IMR-90 (cell line): ENCODE data around the gene ATG2A. TPM values are rescaled to one million over a fixed set of nuclear protein-coding genes. Genes with fewer than 3 reads are reported as not detected.

Experiments
- ATAC-seq: fragments of 200-7000 bp; cut with Tn5 transposase; 2 replicates; pipeline ENCODE4 v1.9.1; 2020; ENCODE audit warnings: low read depth, mild to moderate bottlenecking, moderate library complexity
- BruUV-seq: library from RNA; stranded (reverse); fragments of 400-500 nt; replicated peaks from 2 replicates; lab custom pipeline; 2021; lab: Mats Ljungman, UMichigan
- CTCF ChIA-PET: fragments of 300-600 bp; formaldehyde crosslinking; extraction: SDS; loops from one replicate; lab custom pipeline; 2021; ENCODE audit warnings: antibody characterized with exemption; lab: Yijun Ruan, JAX
- POLR2A ChIA-PET: fragments of 300-600 bp; sonication (Branson Sonifier 250); formaldehyde crosslinking; loops from one replicate; lab custom pipeline; 2022; ENCODE audit warnings: antibody characterized with exemption; ENCODE audit not compliant: unreplicated experiment; lab: Charles Lee
- DNase-seq: peaks from one replicate; pipeline ENCODE4 v3.0.0; 2013
- H2AFZ ChIP-seq: replicated peaks from 2 replicates; pipeline ENCODE3; 2013; ENCODE audit warnings: low read length, mild to moderate bottlenecking; ENCODE audit not compliant: poor library complexity
- H2AK5ac ChIP-seq: 2 replicates; pipeline ENCODE4 v1.6.1; 2013; ENCODE audit warnings: low read depth, low read length, inconsistent platforms
- H2AK9ac ChIP-seq: replicated peaks from 2 replicates; pipeline ENCODE3; 2013; ENCODE audit warnings: mild to moderate bottlenecking, low read depth, low read length, moderate library complexity; ENCODE audit not compliant: poor library complexity
- H2BK120ac ChIP-seq: 2 replicates; pipeline ENCODE4 v1.6.1; 2013; ENCODE audit warnings: low read depth, low read length, inconsistent platforms
- H2BK15ac ChIP-seq: 3 replicates; pipeline ENCODE4 v1.6.1; 2013; ENCODE audit warnings: low read depth, low read length, inconsistent platforms
- H2BK20ac ChIP-seq: 2 replicates; pipeline ENCODE4 v1.6.1; 2013; ENCODE audit warnings: low read depth, mild to moderate bottlenecking, inconsistent platforms, low read length, moderate library complexity
- H2BK5ac ChIP-seq: 2 replicates; pipeline ENCODE4 v1.6.1; 2013; ENCODE audit warnings: mild to moderate bottlenecking, low read depth, low read length, inconsistent platforms; ENCODE audit not compliant: poor library complexity, severe bottlenecking
- H3K14ac ChIP-seq: replicated peaks from 2 replicates; pipeline ENCODE4 v1.6.1; 2013; ENCODE audit warnings: low read depth, low read length, inconsistent platforms
- H3K18ac ChIP-seq: 2 replicates; pipeline ENCODE4 v1.6.1; 2013; ENCODE audit warnings: low read depth, low read length, control low read depth
- H3K23ac ChIP-seq: 2 replicates; pipeline ENCODE4 v1.6.1; 2013; ENCODE audit warnings: low read depth, low read length, inconsistent platforms
- H3K27ac ChIP-seq: 2 replicates; pipeline ENCODE4 v1.5.1; 2013; ENCODE audit warnings: mild to moderate bottlenecking, control low read depth, low read length; ENCODE audit not compliant: insufficient read depth
- H3K27me3 ChIP-seq: 2 replicates; pipeline ENCODE4 v1.6.1; 2013; ENCODE audit warnings: low read length; ENCODE audit not compliant: control insufficient read depth, insufficient read depth
- H3K36me3 ChIP-seq: 2 replicates; pipeline ENCODE4 v1.6.1; 2013; ENCODE audit warnings: low read length, mixed read lengths; ENCODE audit not compliant: control insufficient read depth, insufficient read depth
- H3K4ac ChIP-seq: 2 replicates; pipeline ENCODE4 v1.6.1; 2013; ENCODE audit warnings: low read depth, low read length, inconsistent platforms
- H3K4me1 ChIP-seq: 2 replicates; pipeline ENCODE4 v1.6.1; 2013; ENCODE audit warnings: low read length, mixed read lengths; ENCODE audit not compliant: control insufficient read depth, insufficient read depth
- H3K4me2 ChIP-seq: 2 replicates; pipeline ENCODE4 v1.6.1; 2013; ENCODE audit warnings: low read depth, mild to moderate bottlenecking, control low read depth, low read length, moderate library complexity
- H3K4me3 ChIP-seq: 2 replicates; pipeline ENCODE4 v1.5.1; 2013; ENCODE audit warnings: low read depth, mild to moderate bottlenecking, control low read depth, low read length, moderate library complexity; ENCODE audit not compliant: insufficient read depth
- H3K56ac ChIP-seq: 2 replicates; pipeline ENCODE4 v1.6.1; 2013; ENCODE audit warnings: low read length, inconsistent platforms; ENCODE audit not compliant: insufficient read depth; ENCODE audit errors: extremely low read depth
- H3K79me1 ChIP-seq, 2 experiments: 2 replicates each; pipeline ENCODE4 v1.6.1; 2013; ENCODE audit warnings: low read length in 2 of 2, inconsistent platforms in 1 of 2, low read depth in 1 of 2
- H3K9ac ChIP-seq: 2 replicates; pipeline ENCODE4 v1.6.1; 2013; ENCODE audit warnings: low read depth, low read length, control low read depth
- H3K9me1 ChIP-seq: 2 replicates; pipeline ENCODE4 v1.6.1; 2013; ENCODE audit warnings: low read length, inconsistent platforms; ENCODE audit not compliant: insufficient read depth
- H3K9me3 ChIP-seq: 2 replicates; pipeline ENCODE4 v1.6.1; 2013; ENCODE audit warnings: low read length; ENCODE audit not compliant: control insufficient read depth, insufficient read depth
- H4K20me1 ChIP-seq: 2 replicates; pipeline ENCODE4 v1.6.1; 2013; ENCODE audit warnings: low read length, inconsistent platforms; ENCODE audit not compliant: insufficient read depth
- H4K5ac ChIP-seq: 2 replicates; pipeline ENCODE4 v1.6.1; 2013; ENCODE audit warnings: mild to moderate bottlenecking, low read depth, low read length, control low read depth
- H4K8ac ChIP-seq, 2 experiments: 2 replicates each; pipeline ENCODE4 v1.6.1; 2013; ENCODE audit warnings: low read depth in 2 of 2, low read length in 2 of 2, control low read depth in 1 of 2, inconsistent platforms in 1 of 2
- H4K91ac ChIP-seq: 2 replicates; pipeline ENCODE4 v1.6.1; 2013; ENCODE audit warnings: low read depth, low read length, inconsistent platforms; ENCODE audit not compliant: insufficient read depth
- MAFK ChIP-seq: IDR thresholded peaks from 2 replicates; pipeline ENCODE4 v1.6.1; 2012; ENCODE audit warnings: low read depth, low read length, improper control_type of control experiment
- RCOR1 ChIP-seq: IDR thresholded peaks from 2 replicates; pipeline ENCODE4 v1.6.1; 2012; ENCODE audit warnings: mild to moderate bottlenecking, low read length, improper control_type of control experiment; ENCODE audit not compliant: insufficient replicate concordance
- RFX5 ChIP-seq: IDR thresholded peaks from 2 replicates; pipeline ENCODE4 v1.8.0; 2012; ENCODE audit warnings: low read depth, mild to moderate bottlenecking, low read length, moderate library complexity
- WGBS, 2 experiments: methylation state at CpG; one replicate each; pipeline versions ENCODE4 v1.1.5 to v1.1.7; 2013; ENCODE audit warnings: missing lambda C conversion rate in 2 of 2; ENCODE audit not compliant: insufficient read length in 1 of 2; ENCODE audit errors: extremely low coverage in 2 of 2; 5-methylcytosine and 5-hydroxymethylcytosine counted together
- dilution Hi-C: fragments of 300-500 bp; cut with HindIII; formaldehyde crosslinking; loops from one replicate; pipeline ENCODE4 v1.14.3; 2018; ENCODE audit warnings: low sequenced_read_pairs; ENCODE audit not compliant: unreplicated experiment
- in situ Hi-C: fragments of 300-500 bp; cut with MboI; formaldehyde crosslinking; loops from 3 replicates; pipeline ENCODE4 v1.14.3; 2019; ENCODE audit warnings: low sequenced_read_pairs, inconsistent platforms, mixed read lengths
- intact Hi-C: fragments of 100-400 bp; cut with micrococcal nuclease; formaldehyde crosslinking; loops from 2 replicates; pipeline ENCODE4 v1.10.0; 2022
- polyA plus RNA-seq, 3 experiments: library from polyadenylated mRNA; depleted of rRNA; stranded (reverse); fragments of >200 nt; gene quantifications; 2 replicates each; pipeline ENCODE4 v1.2.3, GENCODE V29; 2012; ENCODE audit warnings: low replicate concordance in 1 of 3
- total RNA-seq: library from RNA; depleted of rRNA; stranded (reverse); fragments of >200 nt; gene quantifications from 2 replicates; pipeline ENCODE4 v1.2.3, GENCODE V29; 2012
- TF ChIP-seq, protein P1 (sequence below): fragments of 150-350 bp; IDR thresholded peaks from 2 replicates; pipeline ENCODE4 v1.6.1; 2016; ENCODE audit warnings: low read depth, mild to moderate bottlenecking, low read length, moderate library complexity, borderline replicate concordance

Gene ATG2A
- total and polyA plus RNA-seq, 2 of the 4 experiments (the other 2 are of a cell fraction): 3.2 to 10.5 TPM

DNA sequence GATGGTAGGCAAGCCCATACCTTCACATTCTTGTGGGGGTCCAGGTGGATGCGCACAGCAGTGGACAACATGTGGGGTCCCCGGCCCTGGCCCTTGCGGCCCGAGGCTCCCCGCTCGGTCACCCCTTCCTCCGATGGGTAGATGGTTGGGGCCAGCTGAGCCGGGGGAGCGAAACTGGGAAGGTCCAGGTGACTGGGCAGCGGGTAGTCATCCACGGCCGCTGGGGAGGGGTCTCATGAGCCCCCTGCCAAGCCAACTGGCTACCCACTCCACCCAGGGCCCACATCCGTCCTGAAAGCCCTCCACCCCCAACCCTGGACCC lies 10.7 kb downstream of the ATG2A start:
- no peak overlapping the region for H3K56ac ChIP-seq
- H2BK15ac ChIP-seq: no peak overlapping the region
- H2BK5ac ChIP-seq: no peak overlapping the region
- no peak overlapping the region for H2BK120ac ChIP-seq
- no peak overlapping the region for H3K23ac ChIP-seq
- no peak for TF ChIP-seq RCOR1
- no peak for TF ChIP-seq RFX5
- TF ChIP-seq, protein P1, sequence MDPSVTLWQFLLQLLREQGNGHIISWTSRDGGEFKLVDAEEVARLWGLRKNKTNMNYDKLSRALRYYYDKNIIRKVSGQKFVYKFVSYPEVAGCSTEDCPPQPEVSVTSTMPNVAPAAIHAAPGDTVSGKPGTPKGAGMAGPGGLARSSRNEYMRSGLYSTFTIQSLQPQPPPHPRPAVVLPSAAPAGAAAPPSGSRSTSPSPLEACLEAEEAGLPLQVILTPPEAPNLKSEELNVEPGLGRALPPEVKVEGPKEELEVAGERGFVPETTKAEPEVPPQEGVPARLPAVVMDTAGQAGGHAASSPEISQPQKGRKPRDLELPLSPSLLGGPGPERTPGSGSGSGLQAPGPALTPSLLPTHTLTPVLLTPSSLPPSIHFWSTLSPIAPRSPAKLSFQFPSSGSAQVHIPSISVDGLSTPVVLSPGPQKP: no peak
- TF ChIP-seq MAFK: no peak
- no peak overlapping the region for H2AK5ac ChIP-seq
- no peak overlapping the region for H3K18ac ChIP-seq
- H4K20me1 ChIP-seq: no peaks in the 10 kb centered on the region
- H2AFZ ChIP-seq: no peak overlapping the region
- in situ Hi-C loops (no loop called here), intact Hi-C loops (no loop called here), dilution Hi-C loops (no loop called here)
- no peak overlapping the region for H3K4me3 ChIP-seq
- DNase-seq: no peak
- no peaks in the 10 kb centered on the region for H3K79me1 ChIP-seq
- no peaks in the 10 kb centered on the region for H3K9me3 ChIP-seq
- no peaks in the 10 kb centered on the region for H3K27me3 ChIP-seq
- H3K14ac ChIP-seq: no peak overlapping the region
- no CpG with 5 or more reads among the region's 13 CpGs for WGBS, 2 experiments
- H4K5ac ChIP-seq: no peak overlapping the region
- no TSS peak for BruUV-seq
- POLR2A ChIA-PET: no interaction called here
- no peak overlapping the region for H2BK20ac ChIP-seq
- no peak overlapping the region for H3K27ac ChIP-seq
- H3K36me3 ChIP-seq: peaks cover 76% of the 10 kb centered on the region
- H3K4me1 ChIP-seq: no peaks in the 10 kb centered on the region
- no peak overlapping the region for H2AK9ac ChIP-seq
- CTCF ChIA-PET: no interaction called here
- no peak overlapping the region for H3K4ac ChIP-seq
- no peak overlapping the region for H4K91ac ChIP-seq
- no peak overlapping the region for H3K4me2 ChIP-seq
- H3K9ac ChIP-seq: no peak overlapping the region
- no peak for ATAC-seq
- H3K9me1 ChIP-seq: no peaks in the 10 kb centered on the region
- no peak overlapping the region for H4K8ac ChIP-seq
